NOMO-1 treated with dmso at 0.1 percent for 144 hours (cell line): ENCODE results near the gene PARVB.
A peak's percentile ranks its signal among the peaks of the same experiment; 100 is the strongest.

Source experiments
- DNase-seq: peaks from one replicate; lab custom pipeline; 2025; ENCODE audit not compliant: unreplicated experiment; lab: John Stamatoyannopoulos, UW

The PARVB gene

GRCh38 chr22:44179989-44180705 lies 156.0 kb downstream of the PARVB start:
- peak; percentile 12 for DNase-seq

- peak; percentile 25 for DNase-seq
Observed at GRCh38 chr22:44180706-44181032, 156.6 kb downstream of the PARVB start, which contains the start of gene PARVG. Gene PARVG, plus strand, starts transcription at chr22:44180925. Its CDS starts 2,405 bp downstream, at chr22:44183330.

- peak; percentile 73 for DNase-seq
Observed at GRCh38 chr22:44181033-44181911, 157.2 kb downstream of the PARVB start.

- no peak for DNase-seq
Observed at GRCh38 chr22:44181912-44182587, 157.9 kb downstream of the PARVB start.

- DNase-seq = peak; percentile 85
Observed at GRCh38 chr22:44182588-44183286, 158.6 kb downstream of the PARVB start.

GRCh38 chr22:44183287-44183588 lies 159.1 kb downstream of the PARVB start:
- DNase-seq = no peak

GRCh38 chr22:44184006-44184405 lies 159.9 kb downstream of the PARVB start:
- no peak for DNase-seq

- no peak for DNase-seq
Observed at GRCh38 chr22:44185237-44186120, 161.4 kb downstream of the PARVB start.

GRCh38 chr22:44186121-44186510 lies 162.0 kb downstream of the PARVB start:
- DNase-seq = no peak

- no peak for DNase-seq
Observed at GRCh38 chr22:44186737-44187136, 162.6 kb downstream of the PARVB start.

GRCh38 chr22:44187652-44188230 lies 163.6 kb downstream of the PARVB start:
- no peak for DNase-seq

- DNase-seq = no peak
Observed at GRCh38 chr22:44188316-44188715, 164.2 kb downstream of the PARVB start.

GRCh38 chr22:44188986-44189630 lies 165.0 kb downstream of the PARVB start:
- DNase-seq = no peak

- DNase-seq = no peak
Observed at GRCh38 chr22:44190381-44190976, 166.4 kb downstream of the PARVB start.

- DNase-seq = no peak
Observed at GRCh38 chr22:44191036-44191454, 166.9 kb downstream of the PARVB start.

- DNase-seq = peak; percentile 53
Observed at GRCh38 chr22:44192098-44192815, 168.2 kb downstream of the PARVB start.

GRCh38 chr22:44192816-44193534 lies 168.9 kb downstream of the PARVB start:
- no peak for DNase-seq

GRCh38 chr22:44193535-44193891 lies 169.4 kb downstream of the PARVB start:
- DNase-seq = no peak
